ENCODE data around the gene SLBP. TPM values are rescaled to one million over a fixed set of nuclear protein-coding genes. Genes with fewer than 3 reads are reported as not detected.

SLBP gene
- total and polyA plus RNA-seq, 2 of the 8 experiments (the other 6 are each of a cell fraction or from before 2014, with no cell fraction given) = 44.1 to 49.0 TPM

GRCh38 chr4:1722551-1723118, 10.5 kb upstream of the SLBP start (continued):
- TF ChIP-seq CHD7 (IDR thresholded peaks at IDR 0.05; ENCODE audit: insufficient replicate concordance, low read length) = no peak
- TF ChIP-seq KDM4A (IDR thresholded peaks at IDR 0.05; ENCODE audit: low read depth, low read length, severe bottlenecking) = no peak
- TF ChIP-seq RAD21 (IDR thresholded peaks at IDR 0.05 in 1 of 2, conservative IDR thresholded peaks at IDR 0.05 in 1 of 2; ENCODE audit: low read depth in 2 of 2, low read length in 2 of 2) = no peak
- TF ChIP-seq SP4 (IDR thresholded peaks at IDR 0.05; ENCODE audit: low read length) = no peak
- no peak for TF ChIP-seq CEBPB (IDR thresholded peaks at IDR 0.05; ENCODE audit: low read depth, low read length)
- TF ChIP-seq CREB1 (IDR thresholded peaks at IDR 0.05) = no peak
- TF ChIP-seq GABPA (IDR thresholded peaks at IDR 0.05; ENCODE audit: borderline replicate concordance, insufficient read depth, low read length) = no peak

Measured in H1 (cell line).